ENCODE data around the gene WHRN.

DNA sequence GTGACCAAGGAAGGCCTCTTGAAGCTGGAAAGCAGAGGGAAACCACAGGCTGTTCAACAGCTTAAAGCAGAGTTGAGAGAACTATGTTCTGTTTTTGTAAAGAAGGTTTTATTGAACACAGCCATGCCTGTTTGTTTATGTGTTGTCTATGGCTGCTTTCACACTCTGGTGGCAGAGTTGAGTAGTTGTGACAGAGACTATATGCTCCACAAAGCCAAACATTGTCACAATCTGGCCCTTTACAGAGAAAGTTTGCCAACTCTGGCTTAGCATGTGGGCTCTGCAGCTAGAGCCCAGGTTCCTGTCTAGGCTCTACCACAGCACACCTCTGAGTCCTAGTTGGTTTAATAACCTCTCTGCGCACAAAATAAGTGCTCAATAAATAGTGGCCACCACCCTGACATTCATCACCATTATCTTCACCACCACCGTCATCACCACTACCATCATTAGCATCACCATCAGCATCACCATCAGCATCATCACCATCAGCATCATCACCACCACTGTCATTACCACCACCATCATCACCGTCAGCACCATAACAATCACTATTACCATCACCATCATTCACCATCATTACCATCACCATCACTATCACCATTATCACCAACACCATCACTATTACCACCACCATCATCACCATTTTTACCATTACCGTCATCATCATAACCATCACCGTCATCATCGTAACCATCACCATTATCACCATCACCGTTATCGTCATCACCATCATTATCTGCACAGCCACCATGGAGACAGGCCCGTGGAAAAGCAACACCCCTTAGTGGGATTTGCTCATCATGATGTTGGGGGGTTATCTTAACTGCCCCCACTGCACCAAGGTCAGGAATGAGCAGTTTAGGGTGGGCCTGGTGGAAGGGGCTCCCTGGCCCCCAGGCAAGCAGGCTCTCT is 135.8 kb downstream of the WHRN start:
- TF ChIP-seq POLR2A (IDR thresholded peaks at IDR 0.05; ENCODE audit: extremely low read depth, insufficient read length) = no peak
- TF ChIP-seq, protein P1, sequence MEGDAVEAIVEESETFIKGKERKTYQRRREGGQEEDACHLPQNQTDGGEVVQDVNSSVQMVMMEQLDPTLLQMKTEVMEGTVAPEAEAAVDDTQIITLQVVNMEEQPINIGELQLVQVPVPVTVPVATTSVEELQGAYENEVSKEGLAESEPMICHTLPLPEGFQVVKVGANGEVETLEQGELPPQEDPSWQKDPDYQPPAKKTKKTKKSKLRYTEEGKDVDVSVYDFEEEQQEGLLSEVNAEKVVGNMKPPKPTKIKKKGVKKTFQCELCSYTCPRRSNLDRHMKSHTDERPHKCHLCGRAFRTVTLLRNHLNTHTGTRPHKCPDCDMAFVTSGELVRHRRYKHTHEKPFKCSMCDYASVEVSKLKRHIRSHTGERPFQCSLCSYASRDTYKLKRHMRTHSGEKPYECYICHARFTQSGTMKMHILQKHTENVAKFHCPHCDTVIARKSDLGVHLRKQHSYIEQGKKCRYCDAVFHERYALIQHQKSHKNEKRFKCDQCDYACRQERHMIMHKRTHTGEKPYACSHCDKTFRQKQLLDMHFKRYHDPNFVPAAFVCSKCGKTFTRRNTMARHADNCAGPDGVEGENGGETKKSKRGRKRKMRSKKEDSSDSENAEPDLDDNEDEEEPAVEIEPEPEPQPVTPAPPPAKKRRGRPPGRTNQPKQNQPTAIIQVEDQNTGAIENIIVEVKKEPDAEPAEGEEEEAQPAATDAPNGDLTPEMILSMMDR (IDR thresholded peaks at IDR 0.05; ENCODE audit: low read depth, low read length) = no peak
- TF ChIP-seq MYC (IDR thresholded peaks at IDR 0.05; ENCODE audit: low read depth, low read length) = no peak
- TF ChIP-seq, protein P2, sequence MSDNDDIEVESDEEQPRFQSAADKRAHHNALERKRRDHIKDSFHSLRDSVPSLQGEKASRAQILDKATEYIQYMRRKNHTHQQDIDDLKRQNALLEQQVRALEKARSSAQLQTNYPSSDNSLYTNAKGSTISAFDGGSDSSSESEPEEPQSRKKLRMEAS (IDR thresholded peaks at IDR 0.05; ENCODE audit: low read depth, low read length) = no peak

Data from NB4 (cell line).